Measurements from ENCODE around the gene ADAMTSL3.

ADAMTSL3 gene

GRCh38 chr15:83762367-83762766, 108.4 kb downstream of the ADAMTSL3 start:
- no peak for DNase-seq

GRCh38 chr15:83764201-83764838, 110.4 kb downstream of the ADAMTSL3 start:
- DNase-seq = no peak

GRCh38 chr15:83766339-83766738, 112.4 kb downstream of the ADAMTSL3 start:
- no peak for DNase-seq

- DNase-seq = no peak
Observed at GRCh38 chr15:83767741-83768140, 113.8 kb downstream of the ADAMTSL3 start.

- DNase-seq = no peak
Observed at GRCh38 chr15:83769411-83769999, 115.6 kb downstream of the ADAMTSL3 start.

- DNase-seq = no peak
Observed at GRCh38 chr15:83775738-83776137, 121.8 kb downstream of the ADAMTSL3 start.

- DNase-seq = no peak
Observed at GRCh38 chr15:83776986-83777385, 123.1 kb downstream of the ADAMTSL3 start.

- DNase-seq = no peak
Observed at GRCh38 chr15:83783227-83783626, 129.3 kb downstream of the ADAMTSL3 start.

GRCh38 chr15:83784975-83785374, 131.1 kb downstream of the ADAMTSL3 start:
- DNase-seq = no peak

GRCh38 chr15:83786336-83786735, 132.4 kb downstream of the ADAMTSL3 start:
- no peak for DNase-seq

- no peak for DNase-seq
Observed at GRCh38 chr15:83793069-83793468, 139.1 kb downstream of the ADAMTSL3 start.

GRCh38 chr15:83794209-83794608, 140.3 kb downstream of the ADAMTSL3 start:
- no peak for DNase-seq

GRCh38 chr15:83809345-83809744, 155.4 kb downstream of the ADAMTSL3 start:
- DNase-seq = no peak

- DNase-seq = no peak
Observed at GRCh38 chr15:83810110-83810509, 156.2 kb downstream of the ADAMTSL3 start.

GRCh38 chr15:83813682-83814081, 159.8 kb downstream of the ADAMTSL3 start:
- no peak for DNase-seq

- DNase-seq = no peak
Observed at GRCh38 chr15:83815506-83815905, 161.6 kb downstream of the ADAMTSL3 start.

GRCh38 chr15:83816124-83816883, 162.4 kb downstream of the ADAMTSL3 start:
- no peak for DNase-seq

- no peak for DNase-seq
Observed at GRCh38 chr15:83818591-83818990, 164.7 kb downstream of the ADAMTSL3 start.

GRCh38 chr15:83830381-83830780, 176.5 kb downstream of the ADAMTSL3 start:
- no peak for DNase-seq

- no peak for DNase-seq
Observed at GRCh38 chr15:83833569-83833968, 179.6 kb downstream of the ADAMTSL3 start.

GRCh38 chr15:83835479-83835878, 181.6 kb downstream of the ADAMTSL3 start:
- DNase-seq = no peak

- DNase-seq = no peak
Observed at GRCh38 chr15:83837945-83838571, 184.1 kb downstream of the ADAMTSL3 start.

GRCh38 chr15:83838763-83839162, 184.8 kb downstream of the ADAMTSL3 start:
- no peak for DNase-seq

- DNase-seq = no peak
Observed at GRCh38 chr15:83842281-83842680, 188.4 kb downstream of the ADAMTSL3 start.
